Measurements from ENCODE around the gene TUBA1C. TPM values are rescaled to one million over a fixed set of nuclear protein-coding genes. Genes with fewer than 3 reads are reported as not detected.

Gene TUBA1C
- total RNA-seq (2021) = 660 and 684 TPM in 2 replicates
- long read RNA-seq, transcript TUBA1C-201 (4 exons, 3,001 nt) = major isoform, 1,711 of 1,813 reads
- long read RNA-seq, transcript TUBA1C-203 (2 exons, 1,105 nt) = minor isoform, 15 of 1,813 reads
- long read RNA-seq, partial matches to known transcripts = 82 of 1,813 reads
- long read RNA-seq, other reads (novel, unspliced or antisense) = 5 of 1,813 reads

DNA sequence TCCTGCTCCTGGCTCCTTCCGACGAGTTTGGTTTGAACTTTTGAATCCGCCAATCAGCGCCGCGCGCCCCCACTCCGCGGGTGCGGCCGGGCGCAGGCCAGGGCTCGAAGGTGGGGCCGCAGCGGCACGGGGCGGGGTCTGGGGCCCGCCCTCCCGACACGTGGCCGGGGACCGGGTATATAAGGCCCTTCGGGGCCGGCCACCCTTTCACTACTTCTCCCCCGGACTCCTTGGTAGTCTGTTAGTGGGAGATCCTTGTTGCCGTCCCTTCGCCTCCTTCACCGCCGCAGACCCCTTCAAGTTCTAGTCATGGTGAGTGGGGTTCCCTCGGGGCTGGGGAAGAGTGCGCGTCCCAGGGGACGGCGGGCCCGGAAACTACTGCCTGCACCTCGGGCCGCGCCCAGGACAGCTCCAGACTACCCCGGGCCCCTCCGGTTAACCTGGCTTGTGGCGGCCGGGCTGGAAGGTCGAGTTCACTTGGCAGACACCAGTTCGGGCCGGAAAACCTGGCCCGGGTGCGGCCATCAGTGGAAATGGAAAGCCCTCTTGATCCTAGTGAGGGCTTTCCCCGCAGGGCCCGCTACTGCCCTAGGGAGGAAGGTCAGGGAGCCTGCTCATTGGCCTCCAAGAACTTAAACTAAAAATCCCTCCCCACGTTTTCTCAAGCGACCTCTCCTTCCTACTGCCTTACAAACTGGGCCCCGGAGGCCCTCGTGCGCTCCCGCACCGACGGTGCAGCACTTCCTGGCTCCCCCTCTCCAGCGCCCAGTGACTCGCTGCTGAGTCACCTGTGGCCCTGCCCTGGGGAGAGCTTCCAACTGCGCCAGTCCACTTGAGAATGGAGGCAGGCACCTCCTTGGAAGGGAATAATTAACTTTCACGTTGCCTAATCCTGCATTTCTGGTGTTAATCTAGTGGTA, at the start of gene TUBA1C:
TUBA1C (plus strand) TSS at position 210 of the 920 bp plus-strand sequence; CDS start at position 310, 100 bp downstream.
- no peaks in the 10 kb centered on the region for H4K20me1 ChIP-seq (ENCODE audit: control insufficient read depth, insufficient read depth, insufficient read length)
- H3K79me2 ChIP-seq (ENCODE audit: insufficient read depth, low read length) = peaks cover 26% of the 10 kb centered on the region; the same call in 1 of the 2 replicates
- no peak within 1 kb of the TSS for H2BK5ac ChIP-seq (ENCODE audit: insufficient read length, low read length)
- H3K9ac ChIP-seq (ENCODE audit: extremely low read depth, insufficient read length, low read length) = peak within 1 kb of the TSS; percentile 74
- no peak within 1 kb of the TSS for H3K56ac ChIP-seq (ENCODE audit: insufficient read length, low read depth, low read length)
- H3K27me3 Mint-ChIP-seq (ENCODE audit: low read depth) = no peaks in the 10 kb centered on the region; the same call in 1 of the 2 replicates
- no peak within 1 kb of the TSS for H2BK12ac ChIP-seq (ENCODE audit: insufficient read length, low read depth, low read length)
- no peaks in the 10 kb centered on the region for H3K9me3 Mint-ChIP-seq
- no peak within 1 kb of the TSS for H4K5ac ChIP-seq (ENCODE audit: insufficient read length, low read depth, low read length)
- no CpG with 5 or more reads among the region's 61 CpGs for WGBS (ENCODE audit: extremely low coverage, insufficient read length, low lambda C conversion rate)
- peak within 1 kb of the TSS; percentile 95 for H3K4me3 Mint-ChIP-seq
- DNase-seq = peak; percentile 97
- no peak within 1 kb of the TSS for H3T11ph ChIP-seq (ENCODE audit: low read length)
- no peaks in the 10 kb centered on the region for H3K27me3 ChIP-seq (ENCODE audit: insufficient read depth, low read length)
- peaks cover 7% of the 10 kb centered on the region for H3K79me1 ChIP-seq (ENCODE audit: insufficient read depth, low read depth, low read length, poor library complexity, severe bottlenecking)
- TF ChIP-seq, protein P1, sequence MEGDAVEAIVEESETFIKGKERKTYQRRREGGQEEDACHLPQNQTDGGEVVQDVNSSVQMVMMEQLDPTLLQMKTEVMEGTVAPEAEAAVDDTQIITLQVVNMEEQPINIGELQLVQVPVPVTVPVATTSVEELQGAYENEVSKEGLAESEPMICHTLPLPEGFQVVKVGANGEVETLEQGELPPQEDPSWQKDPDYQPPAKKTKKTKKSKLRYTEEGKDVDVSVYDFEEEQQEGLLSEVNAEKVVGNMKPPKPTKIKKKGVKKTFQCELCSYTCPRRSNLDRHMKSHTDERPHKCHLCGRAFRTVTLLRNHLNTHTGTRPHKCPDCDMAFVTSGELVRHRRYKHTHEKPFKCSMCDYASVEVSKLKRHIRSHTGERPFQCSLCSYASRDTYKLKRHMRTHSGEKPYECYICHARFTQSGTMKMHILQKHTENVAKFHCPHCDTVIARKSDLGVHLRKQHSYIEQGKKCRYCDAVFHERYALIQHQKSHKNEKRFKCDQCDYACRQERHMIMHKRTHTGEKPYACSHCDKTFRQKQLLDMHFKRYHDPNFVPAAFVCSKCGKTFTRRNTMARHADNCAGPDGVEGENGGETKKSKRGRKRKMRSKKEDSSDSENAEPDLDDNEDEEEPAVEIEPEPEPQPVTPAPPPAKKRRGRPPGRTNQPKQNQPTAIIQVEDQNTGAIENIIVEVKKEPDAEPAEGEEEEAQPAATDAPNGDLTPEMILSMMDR (conservative IDR thresholded peaks at IDR 0.05) = no peak
- peak within 1 kb of the TSS; percentile 72 for H3K4me2 ChIP-seq (ENCODE audit: insufficient read depth, insufficient read length, low read length)
- no peak within 1 kb of the TSS for H2BK15ac ChIP-seq (ENCODE audit: low read depth, low read length)
- no peaks in the 10 kb centered on the region for H3K9me3 ChIP-seq (ENCODE audit: control insufficient read depth, low read depth, low read length)
- H2BK120ac ChIP-seq (ENCODE audit: low read depth, low read length, poor library complexity, severe bottlenecking) = no peak within 1 kb of the TSS
- H3K23me2 ChIP-seq (ENCODE audit: insufficient read length, low read depth, low read length, poor library complexity, severe bottlenecking) = peaks cover 8% of the 10 kb centered on the region
- peak within 1 kb of the TSS; percentile 52 for H3K18ac ChIP-seq (ENCODE audit: insufficient read length, low read depth, low read length)
- H4K8ac ChIP-seq (replicated peaks; ENCODE audit: insufficient read length, low read depth, low read length) = no peak within 1 kb of the TSS
- H3K27ac ChIP-seq (ENCODE audit: insufficient read length, low read depth, low read length) = no peak within 1 kb of the TSS
- H3K4me1 ChIP-seq (ENCODE audit: insufficient read depth, low read length) = peaks cover 3% of the 10 kb centered on the region; the same call in 1 of the 2 replicates
- H3K4me1 Mint-ChIP-seq = peaks cover 28 to 41% of the 10 kb centered on the region in 2 experiments
- H2AFZ ChIP-seq (ENCODE audit: low read length) = no peak within 1 kb of the TSS
- no peak within 1 kb of the TSS for H2AK5ac ChIP-seq (ENCODE audit: insufficient read length, low read length)
- peaks cover 31 to 47% (median 41%) of the 10 kb centered on the region in 3 experiments; a peak in 6 of 7 replicates for H3K36me3 Mint-ChIP-seq (ENCODE audit: insufficient read depth in 1 of 3, low read depth in 3 of 3)
- peak within 1 kb of the TSS; percentile 90 for H3K14ac ChIP-seq (ENCODE audit: insufficient read depth, low read length)
- H2BK20ac ChIP-seq (ENCODE audit: low read depth, low read length, poor library complexity, severe bottlenecking) = no peak within 1 kb of the TSS
- no peak within 1 kb of the TSS for H3K4ac ChIP-seq (ENCODE audit: low read depth, low read length)
- no peak within 1 kb of the TSS for H3K23ac ChIP-seq (ENCODE audit: insufficient read length, low read depth, low read length)
- no peak within 1 kb of the TSS for H4K91ac ChIP-seq (ENCODE audit: insufficient read length, low read depth, low read length)
- peak within 1 kb of the TSS; percentile 88 to 98 (median 94); a peak in 6 of 7 replicates for H3K27ac Mint-ChIP-seq

All from H9 (cell line).